Measurements from ENCODE around the gene F2RL1. TPM values are rescaled to one million over a fixed set of nuclear protein-coding genes. Genes with fewer than 3 reads are reported as not detected.

Gene F2RL1, protein sequence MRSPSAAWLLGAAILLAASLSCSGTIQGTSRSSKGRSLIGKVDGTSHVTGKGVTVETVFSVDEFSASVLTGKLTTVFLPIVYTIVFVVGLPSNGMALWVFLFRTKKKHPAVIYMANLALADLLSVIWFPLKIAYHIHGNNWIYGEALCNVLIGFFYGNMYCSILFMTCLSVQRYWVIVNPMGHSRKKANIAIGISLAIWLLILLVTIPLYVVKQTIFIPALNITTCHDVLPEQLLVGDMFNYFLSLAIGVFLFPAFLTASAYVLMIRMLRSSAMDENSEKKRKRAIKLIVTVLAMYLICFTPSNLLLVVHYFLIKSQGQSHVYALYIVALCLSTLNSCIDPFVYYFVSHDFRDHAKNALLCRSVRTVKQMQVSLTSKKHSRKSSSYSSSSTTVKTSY
- total RNA-seq = 23.6 and 28.8 TPM in 2 replicates

DNA sequence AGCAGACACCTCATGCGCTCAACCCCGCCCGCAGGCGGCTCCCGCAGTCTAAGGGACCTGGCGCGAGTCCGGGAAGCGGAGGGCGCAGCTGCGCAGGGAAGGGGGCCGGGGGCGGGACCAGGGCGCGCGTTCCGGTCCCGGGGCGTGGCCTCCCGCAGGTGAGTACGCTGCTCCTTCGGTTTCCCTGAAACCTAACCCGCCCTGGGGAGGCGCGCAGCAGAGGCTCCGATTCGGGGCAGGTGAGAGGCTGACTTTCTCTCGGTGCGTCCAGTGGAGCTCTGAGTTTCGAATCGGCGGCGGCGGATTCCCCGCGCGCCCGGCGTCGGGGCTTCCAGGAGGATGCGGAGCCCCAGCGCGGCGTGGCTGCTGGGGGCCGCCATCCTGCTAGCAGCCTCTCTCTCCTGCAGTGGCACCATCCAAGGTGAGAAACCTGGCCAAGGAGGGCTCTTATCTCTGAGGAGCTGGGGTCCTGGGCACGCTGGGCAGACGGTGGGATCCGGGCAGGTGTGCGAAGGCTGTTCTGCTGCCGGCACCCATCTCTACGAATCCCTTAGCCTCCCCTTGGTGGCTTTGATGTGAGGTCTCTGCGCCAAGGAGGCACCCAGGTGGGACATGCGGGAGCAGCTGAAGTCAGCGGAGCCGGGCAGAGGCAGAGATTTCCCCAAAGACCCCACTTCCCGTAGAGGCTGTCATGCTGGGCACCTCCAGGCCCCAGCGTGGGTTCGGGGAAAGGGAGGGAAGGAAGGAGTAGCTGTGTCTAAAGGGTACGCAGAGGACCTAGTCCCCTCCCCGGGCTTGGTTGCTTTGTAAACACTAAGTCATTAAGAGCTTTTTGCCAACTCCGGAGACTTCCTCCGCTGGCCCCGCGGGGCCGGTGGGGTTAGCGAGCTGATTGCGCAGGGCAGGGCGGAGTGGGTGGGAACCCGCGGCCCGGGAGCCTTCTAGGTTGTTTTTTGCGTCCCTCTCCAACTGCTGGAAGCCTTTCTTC lies at the start of gene F2RL1:
TSS of gene F2RL1 (plus strand) at position 187 of the 988 bp plus-strand sequence. CDS start at position 340, 153 bp downstream.

DNA sequence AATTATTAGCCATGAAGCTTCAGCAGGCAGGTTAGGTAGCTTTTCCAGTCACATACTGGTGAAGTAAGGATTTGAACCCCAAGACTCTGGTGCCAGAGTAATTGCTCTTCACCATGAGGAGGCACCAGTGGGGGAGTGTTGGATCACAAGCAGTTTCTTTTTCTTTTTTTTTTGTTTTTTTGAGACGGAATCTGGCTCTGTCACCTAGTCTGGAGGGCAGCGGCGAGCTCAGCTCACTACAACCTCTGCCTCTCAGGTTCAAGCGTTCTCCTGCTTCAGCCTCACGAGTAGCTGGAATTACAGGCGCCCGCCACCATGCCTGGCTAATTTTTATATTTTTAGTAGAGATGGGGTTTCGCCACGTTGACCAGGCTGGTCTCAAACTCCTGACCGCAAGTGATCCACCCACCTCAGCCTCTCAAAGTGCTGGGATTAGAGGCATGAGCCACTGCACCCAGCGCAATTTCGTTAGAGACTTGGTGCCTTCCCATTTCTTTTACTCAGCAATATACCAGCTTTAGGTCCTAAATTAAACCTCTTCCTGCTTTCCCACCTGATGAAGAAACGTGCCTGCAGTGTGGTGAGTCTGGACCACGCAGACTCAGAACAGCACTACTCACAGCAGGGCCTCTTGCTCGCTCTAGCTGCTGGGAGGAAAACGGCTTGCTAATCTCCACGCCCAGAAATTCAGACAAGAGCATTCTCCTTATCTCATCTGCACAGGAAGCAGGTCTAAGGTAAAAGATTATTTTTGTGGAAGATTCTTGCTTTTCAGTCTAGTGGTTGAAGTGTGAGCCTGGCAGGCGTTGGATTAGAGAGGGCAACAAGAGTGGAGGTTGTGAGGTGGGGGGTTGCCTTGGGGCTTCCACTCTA lies 30.8 kb downstream of the F2RL1 start, which contains the start of gene S100Z:
TSS of gene S100Z (plus strand) at position 596 of the 873 bp plus-strand sequence. CDS start 25,346 bp downstream, outside the sequence.

Other genes with a start within 250 kb of the F2RL1 start
- gene F2RL2, start 195.6 kb upstream of the F2RL1 start, total RNA-seq = 0.58 and 1.8 TPM in 2 replicates
- gene F2R, start 102.9 kb upstream of the F2RL1 start, total RNA-seq = 25.1 and 33.1 TPM in 2 replicates
- gene S100Z, start 31.0 kb downstream of the F2RL1 start, total RNA-seq = not detected in 2 replicates
- not detected in 2 replicates for gene CRHBP, start 134.0 kb downstream of the F2RL1 start, total RNA-seq
- 17.0 and 18.5 TPM in 2 replicates for gene AGGF1, start 211.4 kb downstream of the F2RL1 start, total RNA-seq

Data from myometrial cell (primary cell).